Measurements from ENCODE around the gene ACAT1.
"Not testable (repeated sequence)": the region's sequence is repeated elsewhere in the genome, so short reads cannot be mapped to it uniquely, and the experiment has no call there.

The ACAT1 gene

DNA sequence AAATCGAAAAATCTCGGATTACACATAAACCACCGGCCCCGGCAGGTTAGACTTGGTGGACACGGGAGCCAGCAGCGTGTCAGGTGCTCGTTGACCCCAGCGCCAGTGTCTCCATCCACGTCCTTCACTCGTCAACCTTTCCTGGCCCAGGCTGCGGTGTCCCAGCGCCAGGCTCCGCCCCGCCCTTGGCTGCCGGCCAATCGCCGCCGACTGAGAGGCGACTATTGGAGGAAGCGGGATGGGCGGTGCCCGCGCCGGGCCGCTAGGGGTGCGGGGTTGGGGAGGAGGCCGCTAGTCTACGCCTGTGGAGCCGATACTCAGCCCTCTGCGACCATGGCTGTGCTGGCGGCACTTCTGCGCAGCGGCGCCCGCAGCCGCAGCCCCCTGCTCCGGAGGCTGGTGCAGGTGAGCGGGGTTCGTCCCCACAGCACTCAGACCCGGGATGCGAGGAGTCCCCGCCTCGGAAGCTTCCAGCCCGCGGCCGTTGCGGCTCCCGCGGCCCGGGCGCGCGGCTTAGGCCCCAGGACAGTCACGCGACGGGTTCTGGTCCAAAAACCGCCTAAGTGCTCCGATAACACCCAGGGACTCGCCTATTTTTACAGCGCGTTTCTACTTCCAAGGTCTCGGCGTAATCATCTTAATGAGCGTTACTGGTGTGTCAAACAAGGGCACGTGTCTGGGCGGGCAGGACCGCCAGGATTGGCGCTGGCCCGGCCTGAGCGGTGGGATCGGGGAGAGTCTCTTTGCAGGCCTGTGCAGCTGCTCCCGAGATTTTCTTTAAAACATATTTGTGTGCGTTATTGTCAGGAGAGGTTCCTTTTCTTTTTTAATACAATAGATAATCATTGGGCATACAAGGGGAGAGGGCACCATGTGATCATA lies at the start of gene ACAT1:
Gene ACAT1, plus strand, starts transcription at position 294 of the 882 bp plus-strand sequence. Its CDS starts 40 bp downstream, at position 334.
- FAIRE-seq = peak; percentile 99
- DNase-seq (ENCODE audit: insufficient read length, low spot score) = peak; percentile 95

DNA sequence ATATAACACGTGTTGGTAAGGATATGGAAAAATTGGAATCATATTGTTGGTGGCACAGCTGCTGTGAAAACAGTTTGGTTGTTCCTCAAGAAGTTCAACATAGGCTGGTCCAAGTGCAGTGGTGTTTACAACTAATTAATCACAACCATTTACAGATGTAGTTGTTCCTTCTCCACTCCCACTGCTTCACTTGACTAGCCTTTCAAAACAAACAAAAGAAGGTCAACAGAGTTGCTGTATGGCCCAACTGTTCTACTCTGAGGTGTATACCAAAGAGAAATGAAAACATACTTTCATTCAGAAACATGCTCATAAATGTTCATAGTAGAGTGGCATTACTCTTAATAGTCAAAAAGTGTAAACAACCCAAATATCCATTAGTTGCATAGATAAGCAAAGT lies 36.6 kb upstream of the ACAT1 start:
- DNase-seq (ENCODE audit: insufficient read length, low spot score) = no peak
- no peak for FAIRE-seq

DNA sequence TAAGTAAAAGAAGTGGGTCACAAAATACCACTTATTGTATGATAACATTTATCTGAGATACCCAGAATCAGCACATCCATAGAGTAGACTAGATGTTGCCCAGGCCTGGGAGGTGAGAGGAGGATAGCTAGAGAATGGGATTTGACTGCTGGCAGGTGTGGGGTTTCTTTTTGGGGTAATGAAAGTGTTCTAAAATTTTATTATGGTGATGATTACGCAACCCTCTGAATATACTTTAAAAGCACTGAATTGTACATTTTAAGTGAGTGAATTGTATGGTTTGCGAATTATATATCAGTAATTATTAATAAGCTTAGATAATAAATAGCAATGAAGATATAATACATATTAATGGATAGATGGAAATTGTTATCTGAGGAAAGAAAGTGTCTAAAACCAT lies 35.7 kb upstream of the ACAT1 start:
- DNase-seq (ENCODE audit: insufficient read length, low spot score) (no peak), FAIRE-seq (no peak)

DNA sequence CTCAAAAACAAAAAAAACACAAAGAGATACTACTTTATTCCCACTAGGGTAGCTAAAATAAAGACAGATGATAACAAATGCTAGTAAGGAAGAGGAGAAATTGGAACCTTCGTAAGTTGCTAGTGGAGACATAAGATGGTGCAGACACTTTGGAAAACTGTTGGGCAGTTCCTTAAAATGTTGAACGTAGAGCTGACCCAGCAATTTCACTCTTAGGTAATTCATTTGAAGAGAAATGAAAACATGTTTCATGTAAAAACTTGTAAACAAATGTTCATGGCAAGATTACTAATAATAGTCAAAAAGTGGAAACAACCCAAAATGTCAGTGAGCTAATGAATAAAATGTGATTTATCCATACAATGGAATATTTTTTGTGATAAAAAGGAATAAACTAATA lies 29.2 kb upstream of the ACAT1 start:
- no peak for DNase-seq (ENCODE audit: insufficient read length, low spot score)
- FAIRE-seq = no peak

DNA sequence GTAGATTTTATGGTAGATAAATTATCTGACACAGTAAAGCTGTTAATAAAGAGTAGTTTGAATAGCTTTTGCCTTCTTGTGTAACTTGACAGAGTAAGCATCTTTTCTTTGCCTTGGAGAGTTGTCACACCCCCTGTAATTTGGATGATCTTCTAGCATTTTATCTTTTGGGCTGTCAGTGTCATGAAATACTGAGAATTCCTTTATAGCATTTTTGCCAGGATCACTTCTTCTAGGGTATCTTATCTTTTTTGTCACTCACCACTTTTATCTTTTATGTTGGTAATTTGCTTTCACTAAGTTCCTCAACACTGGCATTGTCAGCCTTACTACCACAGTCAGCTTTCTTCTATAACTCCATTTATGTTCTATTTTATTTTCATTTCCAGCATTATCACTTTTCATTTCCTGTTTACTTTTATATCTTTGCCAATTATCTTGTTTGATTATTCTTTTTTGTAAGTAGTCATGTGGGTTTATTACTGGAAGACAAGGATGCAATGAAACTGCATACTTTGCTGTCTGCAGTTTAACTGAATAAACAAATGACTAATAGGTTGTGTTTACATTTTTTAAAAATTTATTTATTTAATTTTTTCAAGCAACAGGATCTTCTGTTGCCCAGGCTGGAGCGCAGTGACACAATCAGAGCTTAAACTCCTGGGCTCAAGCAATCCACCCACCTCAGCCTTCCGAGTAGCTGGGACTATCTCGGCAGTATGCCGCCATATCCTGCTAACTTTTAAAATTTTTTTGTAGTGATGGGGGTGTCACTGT lies 28.1 kb upstream of the ACAT1 start:
- FAIRE-seq (no peak), DNase-seq (ENCODE audit: insufficient read length, low spot score) (no peak)

DNA sequence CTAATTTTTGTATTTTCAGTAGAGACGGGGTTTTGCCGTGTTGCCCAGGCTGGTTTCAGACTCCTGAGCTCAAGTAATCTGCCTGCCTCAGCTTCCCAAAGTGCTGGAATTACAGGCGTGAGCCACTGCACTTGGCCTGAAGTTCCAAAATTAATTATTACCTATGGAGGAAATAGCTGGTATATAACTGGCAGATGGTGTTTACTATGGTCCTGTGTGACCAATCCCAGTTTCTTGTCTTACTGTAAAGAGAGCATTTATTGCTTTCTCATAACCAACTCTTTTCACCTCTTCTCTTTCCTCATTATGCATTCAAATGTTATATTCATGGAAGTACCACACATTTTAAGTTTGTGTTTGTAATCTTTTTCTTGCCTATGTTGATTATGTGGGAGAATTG lies 24.2 kb upstream of the ACAT1 start:
- FAIRE-seq (no peak), DNase-seq (ENCODE audit: insufficient read length, low spot score) (no peak)

DNA sequence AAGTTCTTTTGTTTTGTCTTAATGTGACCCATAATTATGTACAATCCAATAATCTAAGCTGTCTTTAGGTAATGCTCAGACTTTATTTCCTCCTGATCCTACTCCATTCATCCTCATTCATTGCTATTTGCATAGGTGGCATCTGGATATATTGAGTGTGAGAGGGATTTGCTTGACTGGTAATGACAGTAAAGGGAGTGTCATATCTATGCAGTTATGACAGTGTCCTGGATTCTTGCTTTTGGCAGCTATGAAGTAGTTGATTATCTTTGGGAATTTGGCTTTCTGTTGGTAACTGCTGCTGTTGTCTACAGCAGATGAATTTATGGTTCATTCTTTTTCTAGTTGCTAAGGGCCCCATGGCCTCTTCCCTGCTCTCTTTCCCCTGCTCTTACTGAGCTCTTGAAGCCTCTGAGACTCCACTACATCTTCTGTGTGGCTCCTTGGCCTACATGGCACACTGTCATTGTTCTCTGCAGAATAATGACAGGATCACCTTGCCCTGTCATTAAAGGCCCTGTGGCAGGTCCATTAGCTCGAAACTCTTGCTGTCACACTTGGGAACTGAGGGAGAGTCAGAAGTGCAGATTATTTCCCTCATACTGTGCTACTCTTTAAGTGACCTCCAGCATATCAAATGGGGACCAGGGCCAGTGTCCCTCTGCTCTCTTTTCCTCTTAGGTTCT lies 20.1 kb upstream of the ACAT1 start:
- DNase-seq (ENCODE audit: insufficient read length, low spot score) (no peak), FAIRE-seq (peak; percentile 33)

DNA sequence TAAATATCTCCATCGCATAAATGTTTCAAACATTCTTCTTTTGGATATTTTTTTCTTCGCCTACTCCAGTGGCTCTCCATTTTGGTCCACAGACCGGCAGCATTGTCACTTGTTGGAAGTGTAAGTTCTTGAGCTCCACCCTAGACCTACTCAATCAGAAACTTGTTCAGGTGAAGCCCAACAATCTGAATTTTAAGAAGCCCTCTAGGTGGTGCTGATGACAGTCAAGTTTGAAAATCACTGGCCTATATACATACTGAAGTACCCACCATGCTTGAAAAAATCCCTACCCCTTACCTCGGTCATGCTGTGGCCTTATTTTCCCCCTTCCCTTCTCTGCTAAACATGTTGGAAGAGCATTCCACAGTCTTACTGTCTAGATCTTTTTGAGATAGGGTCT lies 10.2 kb upstream of the ACAT1 start:
- FAIRE-seq (peak; percentile 73), DNase-seq (ENCODE audit: insufficient read length, low spot score) (no peak)

DNA sequence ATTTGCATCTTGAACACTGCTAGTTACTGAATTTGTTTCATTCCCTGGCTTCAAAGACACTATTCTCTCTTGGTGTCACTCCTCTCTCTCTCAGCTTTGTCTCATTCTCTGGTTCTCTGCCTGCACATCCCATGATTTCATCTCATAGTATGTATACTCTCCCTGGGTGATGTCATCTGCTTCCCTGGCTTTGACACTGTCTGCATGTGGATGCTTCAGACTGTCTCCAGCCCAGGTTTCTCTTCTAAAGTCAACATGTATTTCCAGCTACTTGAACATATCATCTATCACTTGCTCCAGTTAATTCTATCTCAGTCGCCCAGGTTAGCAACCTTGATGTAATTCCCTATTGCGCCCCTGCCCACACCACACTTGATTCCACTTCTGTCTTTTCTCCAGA lies 9.3 kb upstream of the ACAT1 start:
- DNase-seq (ENCODE audit: insufficient read length, low spot score) (no peak), FAIRE-seq (no peak)

DNA sequence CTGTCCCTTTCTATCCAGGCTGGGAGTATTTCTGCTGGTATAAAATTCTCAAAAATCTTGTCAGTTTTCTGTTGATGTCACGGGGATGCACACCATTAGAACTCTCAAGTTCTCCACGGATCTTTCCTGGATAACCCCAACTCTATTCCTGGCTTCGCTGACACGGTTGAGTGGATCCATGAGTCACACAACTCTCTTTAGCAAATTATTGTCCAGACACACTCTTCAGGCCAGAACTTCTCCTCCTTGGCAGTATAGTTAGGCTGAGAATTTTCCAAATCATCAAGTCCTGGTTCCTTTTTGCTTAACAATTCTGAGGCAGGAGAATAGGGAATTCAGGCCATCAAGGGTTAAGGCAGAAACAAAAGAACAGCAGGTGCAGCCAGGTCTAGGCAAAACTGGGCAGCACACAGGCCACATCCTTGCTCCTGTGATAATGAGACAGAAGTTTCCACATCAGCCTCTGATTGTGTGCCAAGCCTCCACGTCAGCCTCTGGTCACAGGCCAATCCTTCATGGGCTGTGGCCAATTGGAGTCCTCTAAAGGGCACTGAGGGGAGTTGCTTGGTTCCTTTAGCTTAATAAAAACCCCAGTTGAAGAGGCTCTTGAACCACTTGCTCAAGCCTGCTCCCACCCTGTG lies 5.7 kb upstream of the ACAT1 start:
- DNase-seq (ENCODE audit: insufficient read length, low spot score) (no peak), FAIRE-seq (no peak)

DNA sequence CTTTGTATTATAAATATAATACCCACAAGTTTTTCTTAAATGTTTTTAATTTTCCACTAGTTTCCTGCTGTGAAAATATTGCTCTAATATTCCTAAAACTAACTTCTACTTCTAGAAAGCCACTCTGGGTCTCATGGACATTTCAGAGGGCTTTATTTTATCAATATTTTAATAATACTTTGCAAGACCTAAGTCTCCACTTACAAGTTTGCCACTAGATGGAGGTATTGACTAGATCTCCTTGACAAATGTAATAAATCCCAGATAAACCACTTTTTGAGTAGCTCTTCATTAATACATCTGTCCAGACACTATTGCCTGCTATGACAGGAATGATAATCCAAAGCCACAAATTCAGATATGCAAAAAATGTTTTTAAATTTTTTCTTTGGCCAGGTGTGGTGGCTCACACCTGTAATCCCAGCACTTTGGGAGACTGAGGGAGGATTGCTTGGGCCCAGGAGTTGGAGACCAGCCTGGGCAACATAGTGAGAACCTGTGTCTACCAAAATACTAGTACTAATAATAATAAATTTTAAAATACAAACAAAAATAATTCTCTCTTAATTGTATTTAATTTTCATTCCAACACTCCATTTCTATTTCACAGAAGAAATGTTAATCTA lies 3.5 kb upstream of the ACAT1 start:
- DNase-seq (ENCODE audit: insufficient read length, low spot score) (peak; percentile 75), FAIRE-seq (no peak)

DNA sequence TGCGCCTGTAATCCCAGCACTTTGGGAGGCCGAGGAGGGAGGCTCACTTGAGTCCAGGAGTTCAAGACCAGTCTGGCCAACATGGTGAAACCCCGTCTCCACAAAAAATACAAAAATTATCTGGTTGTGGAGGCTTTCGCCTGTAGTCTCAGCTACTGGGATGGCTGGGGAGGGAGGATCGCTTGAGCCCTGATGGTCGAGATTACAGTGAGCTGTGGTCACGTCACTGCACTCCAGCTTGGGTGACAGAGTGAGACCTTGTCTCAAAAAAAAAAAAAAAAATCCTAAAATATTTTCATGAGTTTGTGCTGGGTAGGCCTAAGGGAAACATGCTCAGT lies 462 bp upstream of the ACAT1 start:
- not testable (repeated sequence) for FAIRE-seq; DNase-seq (ENCODE audit: insufficient read length, low spot score)

DNA sequence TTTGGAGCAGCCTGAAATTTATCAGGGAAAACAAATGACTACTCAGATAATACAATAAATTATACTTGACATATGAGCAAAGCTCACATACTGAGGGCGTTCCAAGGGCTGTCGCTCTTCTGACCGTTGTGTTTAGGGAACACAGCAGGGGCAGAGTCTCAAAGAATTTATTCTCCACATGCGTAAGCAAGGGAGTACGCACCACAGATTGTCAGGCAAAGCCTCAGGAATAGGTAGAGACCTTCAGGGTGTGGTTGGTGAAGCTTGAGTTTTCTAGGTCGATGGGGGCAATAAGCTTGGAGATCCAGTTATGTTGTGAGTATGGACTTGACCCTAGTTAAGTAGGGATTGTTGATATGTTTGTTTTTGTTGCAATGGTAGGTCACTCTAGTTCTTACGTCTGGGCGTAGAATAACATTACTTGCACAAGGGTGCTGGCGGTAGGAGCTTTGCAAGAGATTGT lies 830 bp downstream of the ACAT1 start:
- DNase-seq (ENCODE audit: insufficient read length, low spot score) = peak; percentile 34
- peak; percentile 31 for FAIRE-seq

DNA sequence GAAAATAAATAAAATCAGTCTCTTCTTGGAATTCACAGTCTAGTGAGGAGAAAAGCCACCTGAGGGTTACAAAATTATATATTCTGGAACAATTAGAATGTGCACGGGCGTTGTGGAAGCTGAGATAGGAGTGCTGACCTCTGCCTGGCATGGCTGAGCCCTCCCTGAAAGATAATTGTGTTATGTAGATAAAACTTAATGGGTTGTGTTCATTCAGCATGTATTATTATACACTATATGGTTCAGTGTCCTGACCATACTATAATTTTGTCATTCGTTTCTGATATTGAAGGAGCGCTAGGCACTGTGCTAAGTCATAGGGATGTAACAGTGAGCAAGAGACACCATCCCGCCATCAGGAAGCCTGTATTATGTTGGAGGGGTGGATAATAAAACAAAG lies 3.7 kb downstream of the ACAT1 start:
- DNase-seq (ENCODE audit: insufficient read length, low spot score) = no peak
- no peak for FAIRE-seq

DNA sequence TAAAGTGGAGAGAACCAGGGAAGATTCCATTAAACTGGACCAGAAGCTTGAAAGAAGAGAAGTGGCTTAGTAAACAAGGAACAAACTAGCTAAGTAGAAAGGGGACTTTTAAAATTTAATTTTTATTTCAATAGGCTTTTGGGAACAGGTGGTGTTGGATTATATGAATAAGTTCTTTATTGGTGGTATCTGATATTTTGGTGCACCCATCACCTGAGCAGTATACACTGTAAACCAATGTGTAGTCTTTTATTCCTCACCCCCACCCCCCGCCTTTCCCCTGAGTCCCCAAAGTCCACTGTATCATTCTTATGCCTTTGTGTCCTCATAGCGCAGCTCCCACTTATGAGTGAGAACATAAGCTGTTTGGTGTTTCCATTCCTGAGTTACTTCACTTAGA lies 7.4 kb downstream of the ACAT1 start:
- DNase-seq (ENCODE audit: insufficient read length, low spot score) = no peak
- FAIRE-seq = no peak

DNA sequence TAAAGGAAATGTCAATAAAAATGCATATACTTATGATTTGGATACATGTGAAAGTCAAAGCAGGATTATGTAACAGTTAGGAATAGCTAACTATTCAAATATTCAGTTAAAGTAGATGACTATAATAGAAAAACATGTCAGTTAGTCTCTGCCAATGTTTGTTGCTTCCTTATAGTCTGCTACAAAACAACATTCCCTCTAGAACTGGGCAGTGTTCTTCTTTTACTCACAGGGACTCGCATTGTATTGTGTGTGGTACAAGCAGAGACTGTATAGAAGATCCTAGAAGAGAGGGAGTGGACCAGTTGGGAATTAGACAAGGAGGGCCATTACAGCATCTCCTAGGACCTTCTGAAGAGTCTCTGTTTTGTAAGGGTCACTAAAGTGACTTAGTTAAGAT lies 10.6 kb downstream of the ACAT1 start:
- no peak for FAIRE-seq

DNA sequence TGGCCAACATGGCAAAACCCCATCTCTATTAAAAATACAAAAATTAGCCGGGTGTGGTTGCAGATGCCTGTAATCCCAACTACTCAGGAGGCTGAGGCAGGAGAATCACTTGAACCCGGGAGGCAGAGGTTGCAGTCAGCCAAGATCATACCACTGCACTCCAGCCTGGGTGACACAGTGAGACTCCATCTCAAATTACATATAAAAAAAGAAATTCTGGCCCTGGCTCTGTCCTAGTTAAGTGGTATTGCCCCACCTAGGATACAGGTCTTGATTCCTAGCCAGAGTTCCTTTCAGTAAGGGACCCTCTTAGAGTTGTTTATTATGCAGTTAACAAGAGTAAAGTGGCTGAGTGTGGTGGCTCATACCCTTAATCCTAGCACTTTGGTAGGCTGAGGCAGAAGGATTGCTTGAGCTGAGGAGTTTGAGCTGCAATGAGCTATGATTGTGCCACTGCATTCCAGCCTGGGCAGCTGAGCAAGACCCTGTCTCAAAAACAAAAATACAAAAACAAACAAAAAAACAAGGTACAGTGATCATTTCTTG lies 11.7 kb downstream of the ACAT1 start:
- not testable (repeated sequence) for FAIRE-seq; DNase-seq (ENCODE audit: insufficient read length, low spot score)

More for the DNA sequence above, 10.6 kb downstream of the ACAT1 start:
- DNase-seq (ENCODE audit: insufficient read length, low spot score) = no peak

DNA sequence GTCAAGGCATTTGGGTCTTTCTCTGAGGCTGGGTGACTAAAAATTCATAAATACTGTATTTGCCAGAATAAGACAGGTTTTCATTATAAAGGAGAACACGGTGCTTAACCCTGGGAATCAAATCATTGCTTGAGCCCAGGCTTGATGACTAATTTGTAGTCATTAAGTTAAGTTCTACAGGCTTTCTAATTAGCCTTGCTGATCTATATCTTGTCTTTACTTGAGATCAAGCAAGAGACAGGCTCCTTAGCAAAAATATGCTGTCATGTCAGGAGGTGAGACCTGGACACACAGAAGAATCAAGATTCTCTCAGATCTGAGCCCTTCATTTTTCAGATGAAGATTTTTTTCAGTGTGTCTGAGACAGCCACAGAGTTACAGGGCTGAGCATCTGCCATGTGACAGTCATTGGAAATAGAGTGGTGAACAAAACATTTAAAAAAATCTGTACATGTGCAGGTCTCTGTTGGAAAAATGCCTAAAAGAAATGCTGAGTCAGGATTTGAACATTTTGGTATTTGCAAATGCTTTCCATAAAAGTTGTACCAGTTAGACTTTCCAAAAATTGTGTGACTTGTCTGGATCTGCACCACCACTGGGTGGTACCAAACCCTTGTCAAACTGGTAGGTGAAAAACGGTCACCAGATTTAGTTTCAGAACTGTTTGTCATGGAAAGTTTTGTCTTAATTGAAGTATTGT lies 14.6 kb downstream of the ACAT1 start:
- FAIRE-seq (no peak), DNase-seq (ENCODE audit: insufficient read length, low spot score) (no peak)

DNA sequence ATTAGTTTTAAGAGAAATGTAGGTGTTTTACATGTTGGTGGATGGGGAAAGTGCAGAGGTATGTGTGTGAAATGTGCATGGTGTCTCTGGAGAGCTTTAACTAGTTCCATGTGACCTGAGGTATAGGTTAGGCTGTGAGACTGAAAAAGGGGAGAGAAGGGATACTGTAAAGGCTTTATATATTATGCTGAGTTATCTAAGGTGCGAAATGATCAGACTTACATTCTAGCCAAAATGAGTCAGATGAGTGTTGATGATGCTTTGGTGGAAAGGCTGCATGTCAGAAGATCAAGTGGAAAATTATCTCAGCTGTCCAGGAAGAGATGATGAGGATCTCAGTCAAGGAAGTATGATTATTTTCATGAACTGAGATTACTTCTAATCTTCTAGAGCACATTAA lies 15.8 kb downstream of the ACAT1 start:
- no peak for FAIRE-seq
- no peak for DNase-seq (ENCODE audit: insufficient read length, low spot score)
